Measurements from ENCODE around the gene PDE2A. TPM values are rescaled to one million over a fixed set of nuclear protein-coding genes. Genes with fewer than 3 reads are reported as not detected.

Gene PDE2A
- total RNA-seq, 1 donor from 2014 or later = 0.11 TPM

DNA sequence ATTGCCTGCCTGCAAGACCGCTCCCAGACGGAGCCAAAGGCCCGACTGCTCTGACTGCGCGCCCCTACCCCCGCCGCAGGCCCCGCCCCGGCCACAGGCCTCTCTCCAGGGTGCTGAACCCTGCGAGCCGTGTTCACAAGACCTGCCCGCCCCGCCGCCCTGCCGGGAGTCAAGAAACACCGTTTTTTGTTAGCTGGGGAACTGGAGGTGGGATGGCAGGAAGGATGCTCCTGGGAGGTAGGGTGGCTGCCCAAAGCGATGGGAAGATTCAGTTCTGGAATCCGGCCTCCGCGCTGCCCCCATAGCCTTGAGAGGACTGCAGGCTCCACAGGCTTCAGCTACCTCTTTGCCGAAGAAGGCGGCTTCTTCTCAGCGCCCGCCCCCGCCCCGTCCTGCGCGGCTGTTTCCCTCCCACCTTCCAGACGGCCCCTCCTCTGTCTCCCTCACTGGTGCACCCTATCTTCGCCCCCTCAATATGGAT, 2.7 kb upstream of the PDE2A start:
- Histone ChIP-seq H3K4me3 (peak overlapping the region; percentile 18), H3K9ac (no peak overlapping the region), H3K79me2 (ENCODE audit: low read depth) (no peaks in the 10 kb centered on the region), H4K20me1 (ENCODE audit: low read depth) (peaks cover 57% of the 10 kb centered on the region), H3K4me1 (peaks cover 22% of the 10 kb centered on the region), H3K9me3 (ENCODE audit: low read depth) (no peaks in the 10 kb centered on the region), H3K4me2 (peak overlapping the region; percentile 56), H2AFZ (replicated peaks) (no peak overlapping the region), H3K27me3 (peaks cover 70% of the 10 kb centered on the region), H3K36me3 (no peaks in the 10 kb centered on the region), H3F3A (ENCODE audit: low read depth) (peaks cover 13% of the 10 kb centered on the region), H3K27ac (no peak overlapping the region)
- Mint-ChIP-seq H3K27me3 (ENCODE audit: insufficient read depth, low read depth) (peaks cover 50% of the 10 kb centered on the region), H3K27ac (no peak overlapping the region), H3K4me3 (peak overlapping the region; percentile 58), H3K36me3 (no peaks in the 10 kb centered on the region), H3K4me1 (peaks cover 69% of the 10 kb centered on the region), H3K9me3 (no peaks in the 10 kb centered on the region)
- TF ChIP-seq, protein P1, sequence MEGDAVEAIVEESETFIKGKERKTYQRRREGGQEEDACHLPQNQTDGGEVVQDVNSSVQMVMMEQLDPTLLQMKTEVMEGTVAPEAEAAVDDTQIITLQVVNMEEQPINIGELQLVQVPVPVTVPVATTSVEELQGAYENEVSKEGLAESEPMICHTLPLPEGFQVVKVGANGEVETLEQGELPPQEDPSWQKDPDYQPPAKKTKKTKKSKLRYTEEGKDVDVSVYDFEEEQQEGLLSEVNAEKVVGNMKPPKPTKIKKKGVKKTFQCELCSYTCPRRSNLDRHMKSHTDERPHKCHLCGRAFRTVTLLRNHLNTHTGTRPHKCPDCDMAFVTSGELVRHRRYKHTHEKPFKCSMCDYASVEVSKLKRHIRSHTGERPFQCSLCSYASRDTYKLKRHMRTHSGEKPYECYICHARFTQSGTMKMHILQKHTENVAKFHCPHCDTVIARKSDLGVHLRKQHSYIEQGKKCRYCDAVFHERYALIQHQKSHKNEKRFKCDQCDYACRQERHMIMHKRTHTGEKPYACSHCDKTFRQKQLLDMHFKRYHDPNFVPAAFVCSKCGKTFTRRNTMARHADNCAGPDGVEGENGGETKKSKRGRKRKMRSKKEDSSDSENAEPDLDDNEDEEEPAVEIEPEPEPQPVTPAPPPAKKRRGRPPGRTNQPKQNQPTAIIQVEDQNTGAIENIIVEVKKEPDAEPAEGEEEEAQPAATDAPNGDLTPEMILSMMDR (IDR thresholded peaks at IDR 0.05) = no peak
- TF ChIP-seq EZH2phosphoT487 (IDR thresholded peaks at IDR 0.05) = peak; percentile 45
- TF ChIP-seq EZH2 (IDR thresholded peaks at IDR 0.05) = peak; percentile 64
- DNase-seq (ENCODE audit: low spot score) = peak; percentile 95

DNA sequence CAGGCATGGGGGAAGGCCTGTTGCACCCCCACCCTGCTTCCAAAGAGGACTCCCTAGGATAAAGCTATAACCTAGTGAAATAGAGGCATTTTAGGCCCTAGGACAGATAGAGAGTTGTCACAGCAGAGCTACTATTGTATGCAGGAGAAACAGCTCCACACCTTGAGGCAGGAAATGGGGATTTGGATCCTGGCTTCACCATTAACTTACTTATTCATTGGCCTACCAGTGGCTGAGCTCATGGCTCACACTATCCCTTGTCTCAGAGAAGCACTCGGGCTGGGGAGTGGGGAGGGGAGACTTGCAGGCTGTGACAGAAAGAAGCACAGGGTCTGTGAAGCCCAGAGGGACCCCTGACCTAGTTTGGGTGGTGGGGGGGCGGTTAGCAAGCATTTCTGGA, 999 bp upstream of the PDE2A start:
- Histone ChIP-seq H4K20me1 (ENCODE audit: low read depth) (peaks cover 55% of the 10 kb centered on the region), H3K79me2 (ENCODE audit: low read depth) (no peaks in the 10 kb centered on the region), H3K4me1 (peaks cover 22% of the 10 kb centered on the region), H3K9ac (no peak overlapping the region), H3K9me3 (ENCODE audit: low read depth) (no peaks in the 10 kb centered on the region), H3K27me3 (peaks cover 70% of the 10 kb centered on the region), H2AFZ (replicated peaks) (no peak overlapping the region), H3K4me2 (no peak overlapping the region), H3K4me3 (no peak overlapping the region), H3F3A (ENCODE audit: low read depth) (peaks cover 13% of the 10 kb centered on the region), H3K27ac (no peak overlapping the region), H3K36me3 (no peaks in the 10 kb centered on the region)
- Mint-ChIP-seq H3K27me3 (ENCODE audit: insufficient read depth, low read depth) (peaks cover 46% of the 10 kb centered on the region), H3K9me3 (no peaks in the 10 kb centered on the region), H3K4me3 (peak overlapping the region; percentile 52), H3K27ac (no peak overlapping the region), H3K36me3 (no peaks in the 10 kb centered on the region), H3K4me1 (peaks cover 63% of the 10 kb centered on the region)
- no peak for DNase-seq (ENCODE audit: low spot score)
- no peak for TF ChIP-seq EZH2phosphoT487 (IDR thresholded peaks at IDR 0.05)

DNA sequence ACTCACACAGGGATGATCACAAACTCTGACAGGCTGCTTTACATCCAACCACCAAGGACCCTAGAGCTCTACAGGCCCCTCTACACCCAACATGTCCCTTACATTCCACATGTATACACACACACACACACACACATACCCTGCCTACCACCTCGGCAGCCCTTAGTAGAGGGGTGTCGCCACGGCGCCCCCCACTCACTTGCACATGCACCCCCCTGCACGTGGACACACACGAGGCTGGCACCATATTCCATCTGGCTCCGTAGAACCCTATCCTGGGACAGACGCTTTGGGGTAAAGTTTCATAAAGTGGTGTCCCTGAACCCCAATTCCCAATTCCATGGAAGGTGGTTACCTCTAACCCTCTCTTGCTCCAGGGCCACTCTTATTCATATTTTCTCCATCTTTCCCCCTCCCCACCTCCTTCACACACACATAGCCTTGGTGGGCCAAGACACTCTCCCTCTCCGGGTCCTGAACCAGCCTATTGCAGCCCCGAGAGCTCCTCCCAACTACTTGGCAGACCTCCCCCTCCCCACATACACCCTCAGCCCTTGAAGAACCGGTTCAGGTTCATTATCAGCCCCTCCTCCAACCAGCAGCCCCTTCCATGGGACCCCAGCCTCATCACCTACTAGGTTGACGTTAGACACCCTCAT, 809 bp downstream of the PDE2A start:
- H3K27ac Mint-ChIP-seq = no peak overlapping the region
- Histone ChIP-seq H3K9ac (no peak overlapping the region), H2AFZ (replicated peaks) (no peak overlapping the region), H3K79me2 (ENCODE audit: low read depth) (no peaks in the 10 kb centered on the region), H3F3A (ENCODE audit: low read depth) (peaks cover 22% of the 10 kb centered on the region), H3K4me3 (peak overlapping the region; percentile 40), H3K4me2 (peak overlapping the region; percentile 79), H3K9me3 (ENCODE audit: low read depth) (no peaks in the 10 kb centered on the region), H3K36me3 (no peaks in the 10 kb centered on the region), H3K27ac (no peak overlapping the region), H3K4me1 (peaks cover 38% of the 10 kb centered on the region), H3K27me3 (peaks cover 55% of the 10 kb centered on the region), H4K20me1 (ENCODE audit: low read depth) (peaks cover 40% of the 10 kb centered on the region)
- peak; percentile 66 for DNase-seq (ENCODE audit: low spot score)
- no peaks in the 10 kb centered on the region for H3K36me3 Mint-ChIP-seq
- H3K4me1 Mint-ChIP-seq = peaks cover 62% of the 10 kb centered on the region
- H3K27me3 Mint-ChIP-seq (ENCODE audit: insufficient read depth, low read depth) = peaks cover 34% of the 10 kb centered on the region
- no peaks in the 10 kb centered on the region for H3K9me3 Mint-ChIP-seq
- H3K4me3 Mint-ChIP-seq = peak overlapping the region; percentile 46
- no peak for TF ChIP-seq EZH2phosphoT487 (IDR thresholded peaks at IDR 0.05)
- no peak for TF ChIP-seq EZH2 (IDR thresholded peaks at IDR 0.05)
- TF ChIP-seq, protein P1 (IDR thresholded peaks at IDR 0.05) = no peak

DNA sequence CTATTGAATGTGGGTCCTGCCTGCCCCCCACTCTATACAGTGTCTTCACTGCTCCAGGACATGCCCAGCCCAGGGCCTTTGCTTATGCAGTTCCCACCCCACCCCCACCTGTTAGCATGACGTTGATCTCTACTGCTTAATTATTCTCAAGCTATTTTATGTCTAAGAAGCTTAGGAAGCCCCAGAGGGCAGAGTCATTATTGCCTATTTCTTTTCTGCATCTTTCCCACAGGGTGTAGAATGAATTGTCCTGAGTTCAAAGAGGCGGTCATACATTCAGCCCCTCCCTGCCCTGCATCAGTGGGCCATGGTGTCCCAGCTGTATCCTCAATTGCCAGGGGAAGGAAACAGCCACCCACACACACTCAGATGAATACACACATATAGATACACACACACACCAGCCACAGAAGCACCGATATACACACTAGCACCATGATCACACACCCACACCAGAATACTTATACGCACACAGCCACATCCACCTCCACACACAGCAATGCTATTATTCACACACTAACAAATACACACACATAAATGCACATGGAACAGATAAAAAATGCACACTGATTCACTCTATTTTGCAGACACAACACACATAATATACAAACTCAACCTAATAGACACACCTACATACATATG, 1.5 kb downstream of the PDE2A start:
- Histone ChIP-seq H3K4me2 (no peak overlapping the region), H3K36me3 (no peaks in the 10 kb centered on the region), H3K9me3 (ENCODE audit: low read depth) (no peaks in the 10 kb centered on the region), H4K20me1 (ENCODE audit: low read depth) (peaks cover 35% of the 10 kb centered on the region), H3K27ac (no peak overlapping the region), H3K79me2 (ENCODE audit: low read depth) (no peaks in the 10 kb centered on the region), H3K27me3 (peaks cover 48% of the 10 kb centered on the region), H3K9ac (no peak overlapping the region), H2AFZ (replicated peaks) (no peak overlapping the region), H3F3A (ENCODE audit: low read depth) (peaks cover 23% of the 10 kb centered on the region), H3K4me3 (no peak overlapping the region), H3K4me1 (peaks cover 40% of the 10 kb centered on the region)
- Mint-ChIP-seq H3K4me1 (peaks cover 63% of the 10 kb centered on the region), H3K9me3 (no peaks in the 10 kb centered on the region), H3K36me3 (no peaks in the 10 kb centered on the region), H3K4me3 (peak overlapping the region; percentile 46), H3K27ac (no peak overlapping the region), H3K27me3 (ENCODE audit: insufficient read depth, low read depth) (peaks cover 28% of the 10 kb centered on the region)
- DNase-seq (ENCODE audit: low spot score) = no peak
- TF ChIP-seq, protein P1 (IDR thresholded peaks at IDR 0.05) = no peak
- no peak for TF ChIP-seq EZH2 (IDR thresholded peaks at IDR 0.05)
- no peak for TF ChIP-seq EZH2phosphoT487 (IDR thresholded peaks at IDR 0.05)

Data from neural progenitor cell (in vitro differentiated cells).